ENCODE results near the gene ARHGEF39.
A peak's percentile ranks its signal among the peaks of the same experiment; 100 is the strongest.
"Not testable (repeated sequence)": the region's sequence is repeated elsewhere in the genome, so short reads cannot be mapped to it uniquely, and the experiment has no call there.

The ARHGEF39 gene

DNA sequence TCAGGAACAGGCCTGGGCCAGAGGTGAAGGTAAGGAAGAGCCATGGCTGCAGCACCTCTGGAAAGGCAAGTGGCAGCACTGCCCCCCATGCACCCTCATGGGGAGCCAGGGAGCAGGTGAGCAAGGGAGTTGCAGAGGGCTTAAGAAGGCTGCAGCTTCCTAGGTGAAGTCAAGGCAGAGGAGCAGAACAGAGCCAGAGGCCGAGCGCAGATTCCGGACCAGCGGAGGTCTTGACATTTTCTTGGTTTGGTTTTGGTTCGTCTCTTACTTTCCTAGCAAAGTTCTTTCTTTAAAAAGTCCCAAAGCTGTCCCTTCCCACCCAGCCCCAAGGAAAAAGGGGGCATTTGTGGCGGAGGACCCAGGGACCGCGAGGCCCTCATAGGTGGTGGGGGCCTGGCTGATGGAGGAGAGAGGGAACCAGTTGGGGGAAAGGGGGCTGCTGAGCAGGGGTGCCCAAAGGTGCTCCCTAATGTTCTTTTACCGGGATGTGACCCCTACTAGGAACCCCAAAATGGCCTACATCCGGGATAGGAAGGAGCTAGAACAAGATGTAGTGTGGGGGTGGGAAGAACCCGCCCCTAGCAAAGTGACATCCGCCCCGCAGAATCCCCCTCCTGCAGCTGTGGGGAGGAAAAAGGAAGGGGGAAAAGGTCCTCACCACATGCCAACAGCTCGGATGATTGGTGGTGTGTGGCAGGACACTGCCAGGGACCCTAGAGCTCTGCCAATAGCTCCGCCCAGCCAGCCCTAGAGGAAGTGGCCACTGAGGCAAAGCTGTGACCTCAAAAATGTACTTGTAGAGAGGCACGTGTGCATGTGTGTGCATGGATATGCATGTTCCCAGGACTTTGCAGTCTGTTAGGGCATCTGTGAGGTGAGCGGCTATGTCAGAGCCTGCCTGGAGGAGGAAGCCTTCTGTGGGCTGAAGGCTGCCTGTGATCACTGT is 45.9 kb downstream of the ARHGEF39 start:
- peak in 1 of 2 donors; percentile 25 for DNase-seq (ENCODE audit: low read depth in 2 of 2)

DNA sequence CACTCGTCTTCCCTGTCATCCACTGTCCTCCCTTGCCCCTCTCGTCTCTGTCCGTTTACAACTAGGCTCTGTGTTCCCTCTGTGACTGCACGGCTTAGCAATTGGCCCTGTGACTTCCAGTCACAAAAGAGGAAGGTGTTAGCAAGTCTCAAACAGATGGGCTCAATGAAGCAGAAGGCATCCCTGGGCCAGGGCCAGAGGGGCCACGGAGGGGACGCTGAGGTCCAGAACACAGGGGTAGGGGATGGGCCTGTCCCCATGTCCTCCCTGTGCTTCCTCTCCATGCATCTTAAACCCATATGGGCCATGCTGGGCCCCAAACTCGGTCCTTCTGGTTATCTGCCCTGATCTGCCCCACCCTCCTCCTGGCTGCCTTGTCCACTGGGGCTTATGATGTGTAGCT is 46.7 kb downstream of the ARHGEF39 start, which contains the start of gene CD72:
Gene CD72 (minus strand): TSS at position 89 of the 403 bp plus-strand sequence. CDS start 110 bp downstream, outside the sequence.
- DNase-seq (ENCODE audit: low read depth in 2 of 2) = no peak

- DNase-seq (ENCODE audit: low read depth in 2 of 2) = no peak
Observed at GRCh38 chr9:35617548-35617947, 47.4 kb downstream of the ARHGEF39 start.

DNA sequence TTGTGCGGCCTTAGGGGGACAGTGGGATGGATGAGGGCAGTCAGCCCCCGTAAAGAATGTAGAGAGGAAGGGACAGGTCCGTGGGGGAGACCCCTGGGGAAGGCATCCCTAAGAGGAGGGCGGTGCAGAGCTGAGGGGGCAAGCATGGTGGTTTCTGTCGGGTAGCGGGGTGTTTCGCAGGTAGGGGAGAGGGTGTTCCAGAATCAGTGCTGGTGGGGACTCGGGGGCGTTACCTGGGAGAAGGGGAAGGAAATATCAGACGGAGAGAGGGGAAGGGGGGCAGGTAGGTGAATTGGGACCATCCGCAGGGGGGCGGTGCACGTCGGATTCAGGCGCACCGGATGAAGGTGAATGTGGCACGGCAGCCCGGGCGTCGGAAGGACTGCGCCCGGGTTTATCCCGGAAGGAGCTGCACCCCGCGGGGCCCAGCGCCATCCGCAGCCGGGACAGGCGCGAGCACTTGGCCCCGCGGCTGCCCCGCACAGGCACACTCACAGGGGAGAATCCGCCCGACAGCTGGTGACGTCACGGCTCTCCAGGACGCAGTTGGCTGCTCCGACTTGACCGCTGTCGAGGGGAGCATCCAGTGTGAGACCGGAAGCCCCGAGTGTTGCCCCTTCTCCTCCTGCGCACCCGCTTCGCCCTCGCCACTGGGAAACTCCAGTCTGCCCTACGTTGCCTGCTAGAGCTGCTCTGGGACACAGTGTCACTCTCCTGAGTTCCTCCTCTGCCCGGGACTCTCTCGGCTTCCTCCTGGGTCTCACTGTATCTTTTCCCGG is 48.1 kb downstream of the ARHGEF39 start:
- DNase-seq (ENCODE audit: low read depth in 2 of 2) = peak; percentile 50 to 57

DNA sequence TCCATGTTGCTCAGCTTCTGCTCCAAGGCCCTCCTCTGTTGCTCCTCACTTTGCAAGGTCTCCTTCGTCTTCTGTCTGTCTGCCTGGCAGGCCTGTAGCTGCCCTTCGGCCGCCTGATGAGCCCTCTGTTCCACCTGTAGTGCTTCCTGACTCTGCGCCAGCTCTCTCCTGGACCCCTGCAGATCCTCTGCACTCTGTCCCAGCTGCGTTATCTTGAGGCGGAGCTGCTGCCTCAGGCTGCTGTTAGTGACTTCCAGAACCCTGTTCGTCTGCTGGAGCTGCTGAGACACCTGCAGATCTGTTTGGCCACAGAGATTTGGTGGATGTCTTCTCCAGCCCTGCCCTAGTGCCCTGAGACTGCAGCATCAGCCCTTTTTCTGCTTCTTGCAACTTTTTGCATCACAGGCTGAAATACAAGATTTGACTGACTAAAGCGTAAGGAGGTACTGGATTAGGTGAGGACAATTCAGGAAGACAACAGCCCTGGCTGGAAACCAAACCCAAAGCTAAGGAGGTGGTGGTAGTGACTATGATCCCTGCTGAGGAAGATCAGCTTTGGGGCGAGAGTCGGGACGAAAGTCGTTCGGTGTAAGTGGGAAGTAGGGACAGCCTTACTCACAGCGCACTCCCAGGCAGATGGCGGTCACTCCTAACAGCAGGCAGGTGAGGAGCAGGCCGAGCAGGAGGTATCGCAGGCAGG is 48.9 kb downstream of the ARHGEF39 start:
- DNase-seq (ENCODE audit: low read depth in 2 of 2) = no peak

DNA sequence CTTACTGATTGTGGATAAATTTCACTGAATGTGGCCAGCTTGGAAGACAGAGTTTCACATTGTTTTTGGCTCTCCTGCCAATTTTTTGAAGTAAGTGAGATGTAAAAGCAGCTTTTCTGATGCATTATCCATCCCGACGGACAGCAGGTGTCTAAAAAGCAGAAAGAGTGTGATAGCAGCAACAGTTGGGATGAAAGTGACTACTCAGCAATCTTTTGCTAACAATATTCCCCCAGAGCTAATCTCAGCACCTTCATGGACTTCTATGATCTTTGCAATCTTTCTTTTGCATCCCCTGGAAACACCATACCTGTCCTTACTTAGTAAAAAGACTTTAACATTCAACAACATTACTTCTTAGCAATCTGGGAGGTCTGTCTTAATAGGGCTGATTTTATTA is 52.2 kb downstream of the ARHGEF39 start:
- no peak for DNase-seq (ENCODE audit: low read depth in 2 of 2)

- not testable (repeated sequence) for DNase-seq (ENCODE audit: low read depth in 2 of 2)
Observed at GRCh38 chr9:35612066-35612465, 52.9 kb downstream of the ARHGEF39 start.

GRCh38 chr9:35611230-35611797 is 53.7 kb downstream of the ARHGEF39 start:
- DNase-seq (ENCODE audit: low read depth in 2 of 2) = no peak

- no peak for DNase-seq (ENCODE audit: low read depth in 2 of 2)
Observed at GRCh38 chr9:35609820-35610163, 55.2 kb downstream of the ARHGEF39 start.

Measured in stimulated activated CD8-positive, alpha-beta memory T cell treated with anti-CD3 and anti-CD28 coated beads, Interleukin-15, amount 100 ng/mL, for 4 hours (primary cell).